NOMO-1 treated with DMSO at 0.1 percent for 48 hours (cell line): ENCODE data around the gene FRMD7.
A peak's percentile ranks its signal among the peaks of the same experiment; 100 is the strongest.
"Not testable (repeated sequence)": the region's sequence is repeated elsewhere in the genome, so short reads cannot be mapped to it uniquely, and the experiment has no call there.

Experiments used
- DNase-seq: peaks from one replicate; lab custom pipeline; 2025; ENCODE audit not compliant: unreplicated experiment; lab: John Stamatoyannopoulos, UW

FRMD7 gene

DNA sequence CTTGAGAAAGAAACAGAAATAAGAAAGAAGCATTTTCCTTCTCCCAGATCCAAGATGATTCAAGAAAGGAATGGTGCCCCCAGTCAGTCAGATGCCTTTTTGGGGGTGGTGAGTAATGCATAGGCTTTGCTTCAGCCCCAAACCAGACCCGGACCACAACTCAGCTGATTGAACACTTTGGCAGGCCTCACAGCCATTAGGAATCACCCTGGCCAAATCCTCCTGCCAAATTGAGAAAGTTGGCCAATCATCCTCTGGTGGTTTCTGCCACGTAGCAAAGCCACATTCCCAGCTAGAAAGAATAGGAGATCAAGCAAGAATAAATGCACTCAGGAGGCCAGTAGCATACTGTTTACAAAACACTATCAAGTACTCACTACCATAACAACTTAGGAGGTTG, 33.7 kb downstream of the FRMD7 start:
- DNase-seq, result no peak

DNA sequence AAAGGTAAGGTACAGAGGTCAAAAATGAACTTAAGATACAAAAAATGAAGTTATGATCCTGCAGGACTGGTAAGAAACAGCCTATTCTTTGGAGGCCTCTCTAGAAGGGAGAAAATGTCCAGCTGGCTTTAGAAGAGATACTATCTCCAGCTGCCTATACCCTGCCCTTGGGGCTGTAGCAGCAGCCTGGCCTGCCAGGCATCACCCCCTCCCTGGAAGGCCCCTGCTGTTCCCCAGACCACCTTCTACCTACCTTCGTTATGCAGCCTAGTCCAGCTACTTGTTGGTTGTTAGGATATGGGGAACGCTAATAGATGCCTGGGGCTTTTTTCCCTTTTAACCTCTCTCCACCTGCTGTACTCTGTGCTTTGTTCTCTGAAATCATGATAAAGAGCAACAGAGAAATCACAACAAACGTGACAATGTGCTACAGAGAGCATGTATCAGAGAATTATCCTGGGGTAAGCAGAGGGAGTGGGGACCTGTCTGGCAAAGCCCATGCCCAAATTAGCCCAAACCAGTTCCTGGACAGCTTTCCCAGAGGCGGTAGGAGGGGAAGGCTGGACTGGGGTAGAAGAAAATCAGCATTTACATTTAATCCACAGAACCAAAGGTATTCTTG, 34.5 kb downstream of the FRMD7 start:
- DNase-seq, result no peak

DNA sequence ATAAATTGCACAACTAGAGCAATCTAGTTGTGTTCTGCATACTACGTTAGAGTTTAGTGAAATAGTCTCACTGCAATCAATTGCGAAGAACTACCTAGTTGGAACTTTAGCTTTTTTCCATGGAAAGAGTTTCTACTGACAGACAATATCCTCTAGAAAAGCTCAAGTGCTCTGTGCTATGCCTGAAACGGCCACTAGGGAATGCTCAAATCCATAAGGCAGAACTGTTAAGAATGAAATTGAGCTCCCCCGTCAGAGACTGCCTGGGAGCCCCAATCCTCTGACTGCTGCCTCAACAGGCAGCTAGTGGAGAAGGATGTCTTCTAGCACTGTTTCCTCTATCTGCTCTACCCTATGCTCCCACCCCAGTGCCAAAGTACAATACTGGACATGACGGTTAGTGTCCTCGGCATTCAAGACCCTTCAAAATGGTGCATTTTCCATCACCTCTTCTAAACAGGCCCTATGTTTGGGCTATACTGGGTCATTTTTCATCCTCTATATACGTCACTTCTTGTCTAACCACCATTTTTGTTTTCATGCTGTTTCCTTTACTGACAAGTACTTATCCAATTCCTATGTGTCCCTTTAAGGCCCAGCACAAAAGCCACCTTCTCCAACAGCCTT, 35.3 kb downstream of the FRMD7 start:
- DNase-seq, result peak; percentile 61

DNA sequence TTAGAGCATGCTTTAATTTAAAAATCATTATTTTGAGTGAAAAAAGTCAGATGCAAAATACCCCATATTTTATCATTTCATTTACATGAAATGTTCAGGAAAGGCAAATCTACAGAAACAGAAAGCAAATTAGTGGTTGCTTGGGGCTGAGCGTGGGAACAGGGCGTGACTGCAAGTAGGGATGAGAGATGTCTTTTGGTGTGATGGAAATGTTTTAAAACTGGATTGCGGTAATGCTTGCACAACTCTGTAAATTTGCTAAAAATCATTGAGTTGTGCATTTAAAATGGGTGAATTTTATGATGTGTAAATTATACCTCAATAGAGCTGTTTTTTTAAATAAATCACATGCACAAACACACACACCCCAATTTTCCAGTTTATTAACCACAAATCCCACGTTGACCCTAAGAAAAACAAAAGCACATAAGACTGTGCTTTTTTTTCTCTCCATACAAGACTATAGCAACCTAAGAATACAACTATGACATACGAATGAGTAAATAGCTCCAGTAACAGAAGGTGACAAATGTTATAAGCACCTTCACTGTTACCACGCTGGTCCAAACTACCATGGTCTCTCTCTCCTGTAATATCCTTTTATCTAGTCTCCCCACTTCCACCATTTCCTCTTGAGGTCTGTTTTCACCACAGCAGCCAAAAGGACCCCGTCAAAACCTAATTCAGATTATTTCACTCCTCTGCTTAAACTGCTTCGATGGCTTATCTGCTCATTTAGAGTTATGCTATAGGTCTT, 37.2 kb downstream of the FRMD7 start:
- DNase-seq, result peak; percentile 71

DNA sequence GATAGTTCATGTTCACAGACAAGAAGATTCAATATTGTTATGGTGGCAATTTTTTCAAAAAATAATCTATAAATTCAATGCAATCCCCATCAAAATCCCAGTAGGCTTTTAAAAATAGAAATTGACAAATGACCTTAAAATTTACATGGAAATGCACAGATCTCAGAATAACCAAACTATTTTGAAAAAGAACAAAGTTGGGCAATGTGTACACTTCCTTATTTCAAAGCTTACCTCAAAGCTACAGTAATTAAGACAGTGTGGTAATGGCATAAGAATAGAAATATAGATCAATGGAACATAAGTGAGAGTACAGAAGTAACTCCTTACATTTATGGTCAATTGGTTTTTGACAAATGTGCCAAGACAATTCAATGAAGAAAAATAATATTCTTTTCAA, 39.0 kb downstream of the FRMD7 start:
- DNase-seq, result peak; percentile 77

DNA sequence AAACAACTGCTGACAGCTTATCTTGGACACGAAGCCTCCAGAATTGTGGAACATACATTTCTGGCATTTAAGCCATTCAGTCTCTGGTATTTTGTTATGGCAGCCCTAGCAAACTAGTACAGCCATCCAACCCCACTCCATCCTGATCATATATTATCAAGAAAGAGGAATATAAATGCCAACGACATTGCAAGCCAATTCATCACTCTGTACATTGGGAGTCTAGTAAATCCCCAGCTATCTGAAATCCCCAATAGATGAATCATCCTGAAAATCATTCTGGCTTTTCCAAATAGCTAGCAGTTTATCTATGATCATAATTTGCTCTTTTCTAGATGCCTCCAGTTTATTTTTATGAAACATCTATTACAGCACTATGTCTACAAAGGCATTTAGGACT, 41.1 kb downstream of the FRMD7 start:
- no peak for DNase-seq

DNA sequence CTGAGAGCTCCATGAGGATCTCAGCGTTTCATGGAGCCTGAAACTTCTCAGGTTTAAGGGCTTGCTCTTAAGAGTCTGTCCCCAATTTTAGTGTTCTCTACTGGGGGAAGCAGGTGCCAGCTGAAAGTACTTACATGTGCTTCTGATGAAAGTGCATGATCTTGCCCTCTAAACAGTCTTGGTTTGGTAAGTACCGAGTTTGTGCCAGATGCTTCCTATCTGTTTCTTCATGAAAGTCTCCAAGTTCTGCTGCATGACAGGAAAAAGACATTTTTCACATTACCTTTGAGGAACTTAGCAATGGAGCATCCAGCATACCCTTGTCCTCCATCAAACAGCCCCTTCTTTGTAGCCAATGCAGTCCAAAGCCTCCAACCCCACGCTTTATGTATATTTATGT, 42.0 kb downstream of the FRMD7 start:
- DNase-seq, result no peak

DNA sequence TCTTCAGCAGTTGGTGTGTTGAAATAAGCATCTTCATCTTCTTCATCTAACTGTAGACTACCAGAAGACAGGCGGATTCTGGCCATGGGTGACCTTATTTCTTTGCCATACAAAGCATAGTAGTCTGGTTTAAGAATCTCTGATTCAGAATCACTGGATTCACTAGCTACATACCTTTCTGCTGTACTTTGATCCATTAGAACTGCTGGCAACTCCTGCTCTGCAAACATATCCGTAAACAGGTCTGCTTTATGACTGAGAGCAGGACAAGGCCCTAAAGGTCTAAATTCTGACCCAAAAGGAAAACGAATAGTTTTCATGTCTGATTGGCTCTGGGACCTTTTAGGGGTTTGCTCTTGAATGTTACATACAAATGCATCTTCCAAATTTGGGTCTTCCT, 49.9 kb downstream of the FRMD7 start:
- no peak for DNase-seq

DNA sequence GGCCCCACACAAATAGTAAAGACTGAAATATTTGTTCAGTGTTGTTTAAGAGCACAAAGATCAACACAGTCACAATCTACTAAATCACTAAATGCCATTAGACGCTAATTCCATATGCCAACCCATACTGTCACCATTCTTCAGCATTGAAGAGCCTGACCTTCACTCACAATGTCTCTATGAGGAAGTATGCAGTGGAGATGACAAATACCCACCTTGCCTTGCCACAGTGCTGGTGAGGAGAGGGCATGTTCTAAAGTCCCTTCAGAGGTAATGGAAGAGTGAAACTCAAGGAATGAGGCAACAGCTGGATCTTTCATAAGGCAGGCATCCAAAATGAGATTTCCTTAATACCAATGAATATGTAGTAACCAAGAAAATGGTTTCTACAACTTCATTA, 50.4 kb downstream of the FRMD7 start:
- DNase-seq, result no peak

DNA sequence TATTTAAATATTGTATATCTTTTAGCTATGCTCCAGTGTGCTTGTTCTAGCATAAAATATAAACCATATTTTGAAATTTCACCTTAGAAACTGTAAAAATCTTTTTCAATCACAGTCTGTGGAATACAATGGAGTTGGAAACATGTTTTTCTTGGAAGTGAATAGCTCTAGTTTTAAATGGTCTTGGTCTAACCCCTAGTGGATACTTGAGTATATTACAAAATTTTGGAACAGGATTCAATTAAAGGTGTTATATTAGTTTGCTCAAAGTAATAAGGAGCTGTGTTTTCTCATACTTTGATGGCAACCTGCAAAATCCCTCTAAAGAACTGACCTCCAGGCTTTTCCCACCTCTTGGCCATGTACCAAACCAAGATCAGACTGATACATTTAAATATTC, 56.6 kb downstream of the FRMD7 start:
- peak; percentile 11 for DNase-seq

DNA sequence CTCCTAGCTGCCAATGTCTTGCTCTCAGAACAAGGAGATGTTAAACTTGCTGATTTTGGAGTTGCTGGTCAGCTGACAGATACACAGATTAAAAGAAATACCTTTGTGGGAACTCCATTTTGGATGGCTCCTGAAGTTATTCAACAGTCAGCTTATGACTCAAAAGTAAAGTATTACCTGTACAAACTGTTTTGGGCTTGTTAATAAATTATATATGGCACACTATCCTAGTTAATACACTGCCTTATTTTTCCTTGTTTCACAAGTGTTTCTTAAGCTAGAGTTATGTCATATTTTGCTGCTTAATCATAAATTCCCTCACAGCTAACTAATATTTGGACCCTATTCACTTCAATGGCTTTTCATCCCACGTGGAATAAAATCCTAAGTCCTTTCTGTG, 59.4 kb downstream of the FRMD7 start:
- no peak for DNase-seq

DNA sequence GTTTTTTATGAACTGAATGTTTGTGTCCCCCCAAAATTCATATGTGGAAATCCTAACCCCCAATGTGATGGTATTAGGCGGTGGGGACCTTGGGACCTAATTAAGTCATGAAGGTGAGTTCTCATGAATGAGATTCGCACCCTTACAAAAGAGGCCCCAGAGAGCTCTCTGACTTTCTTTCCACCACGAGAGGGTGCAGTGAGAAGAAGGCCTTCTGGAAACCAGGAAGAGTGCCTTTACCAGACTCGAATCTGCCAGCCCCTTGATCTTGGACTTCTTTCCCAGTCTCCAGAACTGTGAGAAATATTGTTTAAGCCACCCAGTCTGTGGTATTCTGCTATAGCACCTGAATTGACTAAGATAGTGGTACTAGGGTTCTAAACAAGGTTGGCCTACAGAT, 64.0 kb downstream of the FRMD7 start:
- no peak for DNase-seq

DNA sequence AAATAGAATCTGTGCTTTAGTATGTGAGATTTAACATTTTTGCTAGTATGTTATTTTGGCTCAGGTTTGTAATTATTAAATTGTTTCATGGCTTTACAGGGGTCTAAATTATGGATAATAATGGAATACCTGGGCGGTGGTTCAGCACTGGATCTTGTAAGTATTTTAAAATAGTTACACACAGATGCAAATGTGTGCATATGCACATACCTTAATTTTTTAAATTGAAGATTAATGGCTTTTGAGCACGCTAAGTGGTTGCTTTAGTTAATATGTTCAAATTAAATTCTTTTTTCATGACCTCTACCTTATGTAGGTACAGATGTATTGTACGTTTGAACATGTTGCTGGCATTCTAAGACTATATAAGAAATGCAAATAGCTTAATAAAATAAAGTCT, 64.5 kb downstream of the FRMD7 start:
- DNase-seq, result no peak

DNA sequence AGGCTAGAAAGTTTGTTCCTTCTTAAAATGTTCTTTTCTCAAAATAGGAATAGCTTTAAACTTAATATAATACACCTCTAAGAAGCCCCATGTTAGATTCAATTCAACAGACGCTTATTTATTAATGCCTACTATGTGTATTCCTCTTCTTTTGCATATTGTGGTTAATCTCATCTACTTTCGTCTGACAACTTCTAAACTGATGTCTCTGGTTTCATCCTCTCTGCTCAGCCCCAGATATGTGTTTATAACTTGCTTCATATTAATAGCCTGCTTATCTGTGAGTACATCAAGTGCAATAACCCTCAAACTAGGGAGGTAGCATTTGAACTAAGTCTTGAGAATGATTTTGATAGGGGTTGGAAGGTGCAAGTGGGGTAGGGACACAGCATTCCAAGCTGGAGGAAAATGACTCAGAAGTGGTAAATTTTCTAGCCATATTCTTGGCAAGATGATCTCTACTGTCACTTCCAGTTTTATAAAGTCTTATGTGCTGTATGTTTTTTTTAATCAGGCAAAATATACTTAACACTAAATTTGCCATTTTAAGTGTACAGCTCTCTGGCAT, 67.8 kb downstream of the FRMD7 start:
- DNase-seq, result no peak

DNA sequence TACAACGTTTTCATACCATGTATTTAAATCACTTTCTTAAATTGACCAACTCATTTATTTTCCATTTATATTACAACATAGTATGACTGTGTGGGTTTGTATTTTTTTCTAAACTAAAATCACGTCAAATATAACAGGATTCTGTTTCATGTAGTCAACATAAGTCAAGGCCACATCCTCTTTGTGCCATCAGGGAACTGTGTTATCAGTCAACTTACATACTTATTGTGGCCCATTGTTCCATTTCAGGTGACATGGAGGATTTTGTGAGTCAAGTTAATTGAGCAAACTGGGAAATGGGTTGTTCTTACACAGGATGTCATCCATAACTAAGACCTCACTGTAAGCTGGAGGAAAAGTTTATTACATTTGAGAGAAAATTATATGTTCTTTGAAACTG, 68.8 kb downstream of the FRMD7 start:
- DNase-seq, result no peak

DNA sequence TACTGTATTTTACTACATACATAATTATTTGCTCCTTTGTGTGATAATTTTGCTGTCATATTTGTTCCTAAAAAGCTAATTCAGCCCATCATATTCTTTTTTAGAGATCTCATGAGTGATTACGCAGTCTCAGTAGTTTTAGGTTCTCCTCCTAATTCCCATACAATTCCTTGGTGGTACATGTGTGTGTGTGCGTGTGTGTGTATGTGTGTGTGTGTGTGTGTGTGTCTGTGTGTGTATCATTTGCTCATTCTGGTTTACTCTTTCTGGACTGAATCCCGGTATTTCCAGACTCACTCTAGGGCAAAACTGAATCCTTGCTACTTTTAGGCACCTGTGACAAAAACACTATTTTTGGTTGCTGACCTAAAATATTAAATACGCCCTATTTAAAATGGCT, 69.8 kb downstream of the FRMD7 start:
- no peak for DNase-seq

DNA sequence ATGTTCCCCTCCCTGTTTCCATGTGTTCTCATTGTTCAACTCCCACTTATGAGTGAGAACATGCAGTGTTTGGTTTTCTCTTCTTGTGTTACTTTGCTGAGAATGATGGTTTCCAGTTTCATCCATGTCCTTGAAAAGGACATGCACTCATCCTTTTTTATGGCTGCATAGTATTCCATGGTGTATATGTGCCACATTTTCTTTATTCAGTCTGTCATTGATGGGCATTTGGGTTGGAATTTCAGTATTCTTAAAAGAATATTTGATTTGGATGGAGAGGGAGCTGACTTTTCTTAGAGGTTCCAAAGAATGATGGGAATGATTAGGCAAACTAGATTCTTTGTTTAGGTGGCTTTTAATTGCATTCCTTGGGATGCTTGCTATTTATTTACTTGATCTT, 76.0 kb downstream of the FRMD7 start:
- DNase-seq, result not testable (repeated sequence)

DNA sequence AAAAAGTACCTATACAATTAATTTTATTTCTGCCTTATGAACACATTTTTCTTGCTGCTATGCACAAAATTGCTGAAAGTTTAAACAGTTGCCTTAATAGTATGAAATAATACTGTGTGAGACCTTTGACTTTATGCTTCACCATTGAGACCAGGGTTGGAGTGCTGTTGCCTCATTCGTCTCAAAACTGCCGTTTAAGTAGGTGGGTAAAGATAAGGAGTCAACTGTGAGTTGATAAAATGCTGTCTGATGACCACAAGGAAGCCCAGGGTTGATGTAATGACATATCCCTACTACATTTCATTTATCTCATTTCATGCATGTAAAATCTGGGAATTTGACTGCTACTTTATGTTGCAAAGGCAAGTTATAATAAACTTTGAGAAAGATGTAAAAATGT, 81.3 kb downstream of the FRMD7 start:
- no peak for DNase-seq

DNA sequence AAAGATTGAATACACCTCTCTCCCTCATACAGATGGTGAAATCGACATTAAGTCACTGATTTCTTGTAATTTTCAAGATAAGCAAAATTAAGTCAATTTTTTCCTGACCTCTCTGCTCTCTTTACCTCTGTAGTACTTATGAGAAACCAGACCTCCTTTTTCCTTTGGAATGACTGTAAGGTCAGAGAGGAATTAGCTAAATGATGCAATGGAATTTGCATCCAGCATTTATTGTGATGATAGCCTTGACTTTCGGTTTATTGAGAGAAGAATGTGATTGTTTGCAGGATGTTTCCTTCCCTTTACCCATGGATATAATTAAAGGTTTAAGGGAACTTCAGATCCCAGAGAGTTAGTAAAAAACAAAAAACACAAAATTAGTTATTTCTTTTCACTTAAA, 82.4 kb downstream of the FRMD7 start:
- DNase-seq, result no peak

DNA sequence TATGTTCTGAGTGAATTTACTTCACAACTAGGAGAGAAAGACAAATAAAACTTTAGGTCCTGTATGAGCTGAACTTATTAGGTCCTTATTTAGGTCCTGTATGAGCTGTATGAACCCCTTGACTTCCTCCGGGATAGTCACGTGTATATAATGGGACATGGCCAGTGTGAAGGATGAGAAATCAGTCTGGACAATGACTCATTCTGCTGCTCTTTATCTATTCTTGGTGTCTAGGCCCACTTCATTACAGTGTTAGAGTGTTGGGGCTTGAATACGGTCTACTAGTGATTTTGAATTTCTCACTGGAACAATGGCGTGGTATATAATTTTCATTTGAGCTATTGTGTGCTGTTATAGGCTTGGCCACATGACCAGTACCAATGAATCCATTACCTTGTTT, 82.9 kb downstream of the FRMD7 start:
- DNase-seq, result no peak

DNA sequence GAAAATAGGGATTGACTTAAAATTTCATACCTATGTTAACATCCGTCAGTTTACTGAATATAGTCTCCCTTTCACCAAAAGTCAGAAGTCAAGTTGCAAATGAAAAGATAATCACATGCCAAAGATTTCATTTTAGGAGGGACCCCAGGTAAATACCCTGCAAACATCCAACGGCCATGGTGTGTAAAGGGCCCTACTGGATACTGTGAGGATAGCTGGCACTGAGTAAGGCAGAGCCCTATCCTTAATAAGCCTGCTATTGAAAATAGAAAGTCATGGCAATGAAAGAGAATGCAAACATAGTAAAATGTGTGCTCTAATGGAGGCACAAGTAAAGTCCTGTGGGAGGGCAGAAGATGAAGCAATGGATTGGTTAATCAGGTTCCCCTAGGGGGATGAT, 83.8 kb downstream of the FRMD7 start:
- DNase-seq, result no peak

DNA sequence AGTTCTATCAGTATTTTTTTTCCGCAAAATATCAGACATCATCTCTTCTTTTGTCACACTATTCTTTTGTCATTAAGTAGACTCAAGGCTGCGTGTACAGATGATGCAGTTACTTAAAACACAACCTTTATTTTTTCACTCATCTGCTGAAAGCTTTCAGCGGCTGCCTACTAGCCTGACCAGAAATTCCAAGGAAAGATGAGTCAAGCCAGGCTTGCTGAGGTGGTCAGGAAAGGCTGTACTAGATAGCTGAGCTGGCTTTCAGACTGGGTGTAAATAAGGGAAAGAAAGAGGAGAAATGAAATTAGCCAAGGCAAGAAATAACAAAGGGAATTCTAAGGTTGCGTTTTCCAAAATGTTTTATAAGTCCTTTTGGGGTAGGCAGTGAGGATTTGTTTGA, 86.8 kb downstream of the FRMD7 start:
- no peak for DNase-seq
